ENCODE results near the gene RYR2. TPM values are rescaled to one million over a fixed set of nuclear protein-coding genes. Genes with fewer than 3 reads are reported as not detected.

Gene RYR2
- total RNA-seq, 2 experiments from 2014 or later: 0.05 to 0.08 TPM

- H3K4me1 Mint-ChIP-seq: peaks cover 10% of the 10 kb centered on the region
- H3K27ac Mint-ChIP-seq: no peak overlapping the region
- peak overlapping the region; percentile 4 for H3K4me3 Mint-ChIP-seq
- H3K27me3 Mint-ChIP-seq: peaks cover 49% of the 10 kb centered on the region
- no peaks in the 10 kb centered on the region for H3K9me3 Mint-ChIP-seq
- ChIA-PET POLR2A (no interaction called here), CTCF (no interaction called here)
- peaks cover 3% of the 10 kb centered on the region for H3K36me3 Mint-ChIP-seq (ENCODE audit: low read depth)
- DNase-seq: no peak
Observed at GRCh38 chr1:237041461-237041794, 556 bp upstream of the RYR2 start.

- ChIA-PET CTCF (no interaction called here), POLR2A (no interaction called here)
Observed at GRCh38 chr1:237042526-237042891, 525 bp downstream of the RYR2 start.

GRCh38 chr1:237042892-237043576, 1.1 kb downstream of the RYR2 start:
- ChIA-PET POLR2A (no interaction called here), CTCF (no interaction called here)
- Mint-ChIP-seq H3K27ac (no peak overlapping the region), H3K27me3 (peaks cover 49% of the 10 kb centered on the region), H3K36me3 (ENCODE audit: low read depth) (peaks cover 3% of the 10 kb centered on the region), H3K4me1 (peaks cover 10% of the 10 kb centered on the region), H3K4me3 (no peak overlapping the region), H3K9me3 (no peaks in the 10 kb centered on the region)
- no peak for DNase-seq

More at GRCh38 chr1:237042526-237042891, 525 bp downstream of the RYR2 start:
- peaks cover 10% of the 10 kb centered on the region for H3K4me1 Mint-ChIP-seq
- H3K27ac Mint-ChIP-seq: no peak overlapping the region
- no peak for DNase-seq
- peaks cover 3% of the 10 kb centered on the region for H3K36me3 Mint-ChIP-seq (ENCODE audit: low read depth)
- no peaks in the 10 kb centered on the region for H3K9me3 Mint-ChIP-seq
- peaks cover 49% of the 10 kb centered on the region for H3K27me3 Mint-ChIP-seq
- no peak overlapping the region for H3K4me3 Mint-ChIP-seq

- ChIA-PET CTCF (no interaction called here), POLR2A (no interaction called here)
Observed at GRCh38 chr1:237043846-237044636, 2.1 kb downstream of the RYR2 start.

GRCh38 chr1:237045278-237046016, 3.5 kb downstream of the RYR2 start:
- POLR2A ChIA-PET: no interaction called here
- peaks cover 10% of the 10 kb centered on the region for H3K4me1 Mint-ChIP-seq
- H3K4me3 Mint-ChIP-seq: no peak overlapping the region
- H3K27me3 Mint-ChIP-seq: peaks cover 46% of the 10 kb centered on the region
- H3K27ac Mint-ChIP-seq: no peak overlapping the region
- peaks cover 3% of the 10 kb centered on the region for H3K36me3 Mint-ChIP-seq (ENCODE audit: low read depth)
- CTCF ChIA-PET: no interaction called here
- DNase-seq: no peak
- H3K9me3 Mint-ChIP-seq: no peaks in the 10 kb centered on the region

More at GRCh38 chr1:237043846-237044636, 2.1 kb downstream of the RYR2 start:
- no peak overlapping the region for H3K27ac Mint-ChIP-seq
- no peaks in the 10 kb centered on the region for H3K9me3 Mint-ChIP-seq
- H3K27me3 Mint-ChIP-seq: peaks cover 47% of the 10 kb centered on the region
- peaks cover 3% of the 10 kb centered on the region for H3K36me3 Mint-ChIP-seq (ENCODE audit: low read depth)
- DNase-seq: no peak
- peaks cover 10% of the 10 kb centered on the region for H3K4me1 Mint-ChIP-seq
- H3K4me3 Mint-ChIP-seq: no peak overlapping the region

- H3K27me3 Mint-ChIP-seq: peaks cover 20% of the 10 kb centered on the region
- no peaks in the 10 kb centered on the region for H3K9me3 Mint-ChIP-seq
- ChIA-PET POLR2A (no interaction called here), CTCF (no interaction called here)
- DNase-seq: no peak
- no peak overlapping the region for H3K27ac Mint-ChIP-seq
- H3K4me3 Mint-ChIP-seq: no peak overlapping the region
- no peaks in the 10 kb centered on the region for H3K36me3 Mint-ChIP-seq (ENCODE audit: low read depth)
- H3K4me1 Mint-ChIP-seq: no peaks in the 10 kb centered on the region
Observed at GRCh38 chr1:237048803-237049202, 6.8 kb downstream of the RYR2 start.

GRCh38 chr1:237050185-237050584, 8.2 kb downstream of the RYR2 start:
- no peak for DNase-seq
- Mint-ChIP-seq H3K36me3 (ENCODE audit: low read depth) (no peaks in the 10 kb centered on the region), H3K4me3 (no peak overlapping the region), H3K9me3 (no peaks in the 10 kb centered on the region), H3K27me3 (peaks cover 10% of the 10 kb centered on the region), H3K27ac (no peak overlapping the region), H3K4me1 (no peaks in the 10 kb centered on the region)
- ChIA-PET CTCF (no interaction called here), POLR2A (no interaction called here)

GRCh38 chr1:237050915-237051314, 8.9 kb downstream of the RYR2 start:
- H3K9me3 Mint-ChIP-seq: no peaks in the 10 kb centered on the region
- no peaks in the 10 kb centered on the region for H3K36me3 Mint-ChIP-seq (ENCODE audit: low read depth)
- peaks cover 6% of the 10 kb centered on the region for H3K27me3 Mint-ChIP-seq
- CTCF ChIA-PET: no interaction called here
- no peaks in the 10 kb centered on the region for H3K4me1 Mint-ChIP-seq
- DNase-seq: no peak
- no peak overlapping the region for H3K4me3 Mint-ChIP-seq
- H3K27ac Mint-ChIP-seq: no peak overlapping the region
- POLR2A ChIA-PET: no interaction called here

- no peaks in the 10 kb centered on the region for H3K9me3 Mint-ChIP-seq
- POLR2A ChIA-PET: no interaction called here
- CTCF ChIA-PET: no interaction called here
- no peaks in the 10 kb centered on the region for H3K36me3 Mint-ChIP-seq (ENCODE audit: low read depth)
- H3K4me1 Mint-ChIP-seq: no peaks in the 10 kb centered on the region
- DNase-seq: no peak
- peaks cover 2% of the 10 kb centered on the region for H3K27me3 Mint-ChIP-seq
- H3K27ac Mint-ChIP-seq: no peak overlapping the region
- H3K4me3 Mint-ChIP-seq: no peak overlapping the region
Observed at GRCh38 chr1:237054313-237054712, 12.3 kb downstream of the RYR2 start.

GRCh38 chr1:237058470-237058869, 16.5 kb downstream of the RYR2 start:
- Mint-ChIP-seq H3K27me3 (no peaks in the 10 kb centered on the region), H3K4me1 (no peaks in the 10 kb centered on the region), H3K9me3 (no peaks in the 10 kb centered on the region), H3K27ac (no peak overlapping the region), H3K4me3 (no peak overlapping the region), H3K36me3 (ENCODE audit: low read depth) (no peaks in the 10 kb centered on the region)
- ChIA-PET POLR2A (no interaction called here), CTCF (interaction anchor here (1.1 kb wide), 1 partner anchor 11 kb away, joined by 3 read pairs; no protein-coding TSS in a partner anchor)
- no peak for DNase-seq

- Mint-ChIP-seq H3K4me1 (no peaks in the 10 kb centered on the region), H3K4me3 (no peak overlapping the region), H3K9me3 (no peaks in the 10 kb centered on the region), H3K36me3 (ENCODE audit: low read depth) (no peaks in the 10 kb centered on the region), H3K27ac (no peak overlapping the region), H3K27me3 (no peaks in the 10 kb centered on the region)
- ChIA-PET CTCF (no interaction called here), POLR2A (no interaction called here)
- no peak for DNase-seq
Observed at GRCh38 chr1:237059244-237059643, 17.3 kb downstream of the RYR2 start.

GRCh38 chr1:237062976-237063375, 21.0 kb downstream of the RYR2 start:
- Mint-ChIP-seq H3K27me3 (no peaks in the 10 kb centered on the region), H3K4me3 (no peak overlapping the region), H3K36me3 (ENCODE audit: low read depth) (no peaks in the 10 kb centered on the region), H3K4me1 (no peaks in the 10 kb centered on the region), H3K9me3 (no peaks in the 10 kb centered on the region), H3K27ac (no peak overlapping the region)
- POLR2A ChIA-PET: no interaction called here
- DNase-seq: no peak
- CTCF ChIA-PET: no interaction called here

- POLR2A ChIA-PET: no interaction called here
- Mint-ChIP-seq H3K9me3 (no peaks in the 10 kb centered on the region), H3K27ac (no peak overlapping the region), H3K36me3 (ENCODE audit: low read depth) (no peaks in the 10 kb centered on the region), H3K4me3 (no peak overlapping the region), H3K4me1 (no peaks in the 10 kb centered on the region), H3K27me3 (peaks cover 2% of the 10 kb centered on the region)
- CTCF ChIA-PET: no interaction called here
- no peak for DNase-seq
Observed at GRCh38 chr1:237065903-237066302, 23.9 kb downstream of the RYR2 start.

All from activated CD4-positive, alpha-beta memory T cell treated with anti-CD3 and anti-CD28 coated beads, Interleukin-2, amount 10 ng/mL, durations not matched to agents 7 days and 5 days (primary cell).